GM18508 (cell line): Measurements from ENCODE around the gene ALPL.

ENCODE experiments used
- ATAC-seq: cut with Tn5 transposase; IDR thresholded peaks from one replicate; pipeline ENCODE4 v1.9.1; 2021; ENCODE audit warnings: moderate number of reproducible peaks; ENCODE audit not compliant: insufficient read depth, unreplicated experiment

Gene ALPL

GRCh38 chr1:21612057-21612456, 102.8 kb downstream of the ALPL start:
- ATAC-seq, result no peak

- no peak for ATAC-seq
These were observed 104.0 kb downstream of the ALPL start for GRCh38 chr1:21613072-21613867.

GRCh38 chr1:21614419-21615115, 105.3 kb downstream of the ALPL start:
- no peak for ATAC-seq

- no peak for ATAC-seq
These were observed 107.1 kb downstream of the ALPL start for GRCh38 chr1:21616372-21616771.

DNA sequence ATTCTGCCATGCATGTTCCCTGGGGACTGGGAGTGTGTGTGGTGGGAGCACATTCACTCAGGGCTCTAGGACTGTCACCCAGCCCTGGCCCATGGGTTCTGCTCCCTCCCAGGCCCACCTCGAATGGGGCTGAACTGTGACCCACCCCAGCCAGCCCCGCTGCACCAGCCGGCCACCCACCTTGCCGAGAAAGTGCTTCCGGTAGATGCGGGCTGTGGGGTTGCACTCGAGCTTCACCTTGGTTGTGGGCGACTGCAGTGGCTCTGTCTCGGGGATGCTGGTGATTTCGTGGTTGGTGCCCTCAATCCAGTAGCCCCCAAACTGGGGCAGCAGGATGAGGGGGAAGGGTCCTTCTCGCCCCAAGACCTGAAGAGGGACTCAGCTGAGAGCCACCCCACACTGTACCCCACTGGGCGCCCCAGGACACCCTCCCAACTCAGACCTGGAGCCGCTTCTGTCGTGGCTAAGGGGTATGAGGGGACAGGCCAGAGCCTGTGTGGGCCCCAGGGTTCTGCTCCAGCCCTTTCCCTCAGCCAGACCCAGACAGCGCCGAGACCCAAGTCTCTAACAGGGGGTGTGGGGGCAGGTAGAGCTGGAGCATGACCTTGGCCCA, 108.0 kb downstream of the ALPL start:
- ATAC-seq, result no peak

DNA sequence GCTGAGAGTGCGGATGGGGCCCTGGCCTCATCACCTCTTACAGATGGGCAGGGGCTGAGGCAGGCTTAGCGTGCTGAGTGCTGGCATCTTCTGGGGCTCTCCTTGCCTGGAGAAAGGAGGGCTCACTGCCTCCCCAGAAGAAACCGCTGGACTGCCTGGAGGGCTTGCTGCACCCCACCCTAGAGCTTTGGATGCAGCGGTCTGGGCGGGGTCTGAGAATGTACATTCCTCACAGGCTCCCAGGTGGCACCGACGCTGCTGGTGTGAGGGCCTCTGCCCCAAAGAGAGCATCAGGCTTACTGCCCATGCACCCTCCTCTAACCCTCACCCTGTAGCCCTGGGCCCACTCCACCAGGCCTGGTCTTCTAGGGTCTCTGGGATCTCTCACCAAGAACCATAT, 108.8 kb downstream of the ALPL start:
- ATAC-seq, result no peak

GRCh38 chr1:21618561-21619374, 109.5 kb downstream of the ALPL start:
- no peak for ATAC-seq

- ATAC-seq, result no peak
These were observed 110.2 kb downstream of the ALPL start for GRCh38 chr1:21619375-21619947.

DNA sequence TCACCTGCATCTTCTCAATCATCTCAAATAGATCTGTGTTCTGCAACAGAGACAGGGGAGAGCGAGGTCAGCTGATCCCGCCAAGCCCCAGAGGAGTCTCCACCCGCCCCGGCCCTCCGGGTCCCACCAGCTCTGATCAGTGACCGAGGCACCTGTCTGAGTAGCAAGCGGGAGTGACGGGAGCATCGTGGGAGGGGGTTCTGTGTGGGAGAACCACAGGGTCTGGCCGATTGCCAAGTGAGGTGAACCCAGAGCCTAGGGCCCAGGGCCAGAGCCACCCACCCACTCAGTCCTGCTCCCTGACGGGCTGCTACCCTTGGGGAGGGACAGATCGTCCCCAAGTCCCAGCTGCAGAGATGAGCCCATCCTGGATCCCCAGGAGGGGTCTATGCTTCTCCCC, 110.8 kb downstream of the ALPL start:
- ATAC-seq, result no peak

DNA sequence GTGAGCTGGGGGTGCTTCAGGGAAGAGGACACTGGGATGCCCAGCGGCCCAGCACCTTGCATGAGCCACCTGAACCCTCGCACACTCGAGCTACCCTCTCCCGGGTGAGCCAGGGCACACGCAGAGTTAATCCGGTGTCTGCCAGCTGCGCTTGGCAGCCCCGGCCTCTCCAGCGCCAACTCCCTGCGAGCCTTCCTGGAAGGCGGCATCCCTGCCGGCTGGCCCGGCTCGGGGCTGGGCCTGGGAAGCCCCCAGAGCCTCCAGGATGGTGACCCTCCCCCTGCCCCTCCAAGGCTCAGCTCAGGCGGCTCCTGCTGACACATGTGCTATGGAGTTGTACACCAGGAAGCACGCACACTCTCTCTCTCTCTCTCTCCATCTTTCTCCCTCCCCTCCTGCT, 111.3 kb downstream of the ALPL start:
- no peak for ATAC-seq

DNA sequence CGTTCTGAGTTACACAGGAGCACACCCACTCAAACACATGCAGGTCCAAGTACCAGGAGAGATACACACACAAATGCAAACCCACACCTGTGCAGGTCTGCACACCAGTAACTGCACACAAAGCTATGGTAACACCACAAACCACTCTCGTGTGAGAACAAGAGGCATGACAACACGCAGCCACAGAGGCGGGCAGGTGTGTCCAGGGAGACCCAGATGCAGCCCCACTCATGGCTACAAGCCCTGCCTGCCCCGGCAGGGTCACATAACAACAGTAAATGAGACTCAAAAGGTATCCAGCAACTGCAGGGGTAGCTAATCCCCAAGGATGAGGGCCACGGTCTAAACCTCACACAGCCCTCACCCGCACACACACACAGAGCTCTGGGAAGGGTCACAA, 111.8 kb downstream of the ALPL start:
- ATAC-seq, result no peak

GRCh38 chr1:21621761-21622436, 112.7 kb downstream of the ALPL start:
- no peak for ATAC-seq

- no peak for ATAC-seq
These were observed 113.5 kb downstream of the ALPL start for GRCh38 chr1:21622466-21623315.

- ATAC-seq, result no peak
These were observed 114.3 kb downstream of the ALPL start for GRCh38 chr1:21623410-21623961.

GRCh38 chr1:21624571-21625389, 115.6 kb downstream of the ALPL start:
- no peak for ATAC-seq

DNA sequence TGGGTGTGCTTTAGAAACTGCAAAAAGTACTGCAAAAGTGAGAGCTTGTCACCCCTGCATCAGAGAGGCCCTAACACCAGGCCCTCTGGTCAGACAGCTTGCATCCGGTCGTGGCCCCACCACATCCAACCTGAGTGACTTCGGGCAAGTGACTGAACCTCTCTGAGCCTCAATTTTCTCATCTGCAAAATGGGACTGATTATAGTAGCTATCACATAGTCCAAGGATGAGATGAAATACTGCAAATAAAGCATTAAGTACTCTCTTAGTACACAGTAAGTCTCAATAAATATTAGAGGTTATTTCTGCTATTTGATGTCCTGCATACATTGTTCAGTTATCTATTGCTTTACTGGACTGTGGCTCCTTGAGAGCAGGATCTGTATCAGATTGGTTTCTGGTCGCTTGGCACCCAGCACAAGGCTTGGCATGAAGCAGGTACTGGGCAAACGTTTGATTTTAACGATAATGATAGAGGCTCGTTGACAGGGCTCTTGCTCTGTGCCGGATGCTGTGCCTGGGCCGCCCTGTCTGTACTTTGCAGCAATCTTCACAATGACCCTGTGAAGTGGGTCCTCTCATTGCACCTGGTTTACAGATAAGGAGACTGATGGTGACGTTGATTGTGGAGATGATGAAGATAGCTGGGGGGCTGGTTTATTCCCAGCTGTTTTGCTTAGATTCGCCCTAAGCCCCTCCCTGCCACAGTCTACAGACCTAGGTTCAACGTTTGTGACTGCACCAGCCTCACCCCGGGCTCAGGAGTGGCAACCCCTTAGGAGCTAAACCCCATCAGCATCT, 116.4 kb downstream of the ALPL start:
- ATAC-seq, result no peak

GRCh38 chr1:21626921-21627339, 117.7 kb downstream of the ALPL start:
- ATAC-seq, result no peak
